ENCODE measurements around the gene ADK. TPM values are rescaled to one million over a fixed set of nuclear protein-coding genes. Genes with fewer than 3 reads are reported as not detected.
A peak's percentile ranks its signal among the peaks of the same experiment; 100 is the strongest.
"Not testable (repeated sequence)": the region's sequence is repeated elsewhere in the genome, so short reads cannot be mapped to it uniquely, and the experiment has no call there.

ADK gene
- total and polyA plus RNA-seq, 8 donors = 44.8 to 68.6 (median 57.5) TPM

DNA sequence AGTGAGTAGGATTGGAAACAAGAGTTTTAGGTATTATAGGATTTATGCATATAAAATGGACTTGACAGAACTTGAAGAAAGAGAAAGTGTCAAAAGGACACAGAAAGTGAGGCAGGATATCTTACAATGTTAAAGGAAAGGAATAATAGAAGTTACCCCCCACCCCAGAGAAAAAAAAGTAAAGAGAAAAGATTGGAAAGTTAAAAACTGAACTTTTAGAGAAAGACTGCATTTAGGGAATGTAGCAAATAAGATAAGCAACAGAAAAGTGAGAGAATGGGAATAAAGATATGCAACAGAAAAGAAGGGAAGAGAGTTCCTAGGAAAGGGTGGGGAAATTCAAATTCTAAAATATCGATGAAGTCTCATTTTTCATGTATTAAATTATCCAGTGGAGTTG lies 424.9 kb downstream of the ADK start:
- intact Hi-C loops (cut with DNase I) = no loop called here
- DNase-seq (no peak), ATAC-seq (no peak)
- H3K36me3 ChIP-seq = no peaks in the 10 kb centered on the region
- H3K27me3 ChIP-seq = no peaks in the 10 kb centered on the region
- H3K27ac ChIP-seq = no peak overlapping the region
- H3K9me3 ChIP-seq = peaks cover 0 to 2% of the 10 kb centered on the region in 2 donors
- TF ChIP-seq, protein P1, sequence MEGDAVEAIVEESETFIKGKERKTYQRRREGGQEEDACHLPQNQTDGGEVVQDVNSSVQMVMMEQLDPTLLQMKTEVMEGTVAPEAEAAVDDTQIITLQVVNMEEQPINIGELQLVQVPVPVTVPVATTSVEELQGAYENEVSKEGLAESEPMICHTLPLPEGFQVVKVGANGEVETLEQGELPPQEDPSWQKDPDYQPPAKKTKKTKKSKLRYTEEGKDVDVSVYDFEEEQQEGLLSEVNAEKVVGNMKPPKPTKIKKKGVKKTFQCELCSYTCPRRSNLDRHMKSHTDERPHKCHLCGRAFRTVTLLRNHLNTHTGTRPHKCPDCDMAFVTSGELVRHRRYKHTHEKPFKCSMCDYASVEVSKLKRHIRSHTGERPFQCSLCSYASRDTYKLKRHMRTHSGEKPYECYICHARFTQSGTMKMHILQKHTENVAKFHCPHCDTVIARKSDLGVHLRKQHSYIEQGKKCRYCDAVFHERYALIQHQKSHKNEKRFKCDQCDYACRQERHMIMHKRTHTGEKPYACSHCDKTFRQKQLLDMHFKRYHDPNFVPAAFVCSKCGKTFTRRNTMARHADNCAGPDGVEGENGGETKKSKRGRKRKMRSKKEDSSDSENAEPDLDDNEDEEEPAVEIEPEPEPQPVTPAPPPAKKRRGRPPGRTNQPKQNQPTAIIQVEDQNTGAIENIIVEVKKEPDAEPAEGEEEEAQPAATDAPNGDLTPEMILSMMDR (IDR thresholded peaks at IDR 0.05) = no peak
- no peaks in the 10 kb centered on the region for H3K4me1 ChIP-seq
- no peak overlapping the region for H3K4me3 ChIP-seq

- TF ChIP-seq, protein P1 (IDR thresholded peaks at IDR 0.05) = no peak
- Histone ChIP-seq H3K27me3 (no peaks in the 10 kb centered on the region), H3K27ac (no peak overlapping the region), H3K4me3 (no peak overlapping the region), H3K9me3 (peaks cover 0 to 2% of the 10 kb centered on the region in 2 donors), H3K4me1 (no peaks in the 10 kb centered on the region), H3K36me3 (no peaks in the 10 kb centered on the region)
- ATAC-seq (no peak), DNase-seq (no peak)
- intact Hi-C loops (cut with DNase I) = no loop called here
Measured at GRCh38 chr10:74576586-74576985, 425.6 kb downstream of the ADK start.

DNA sequence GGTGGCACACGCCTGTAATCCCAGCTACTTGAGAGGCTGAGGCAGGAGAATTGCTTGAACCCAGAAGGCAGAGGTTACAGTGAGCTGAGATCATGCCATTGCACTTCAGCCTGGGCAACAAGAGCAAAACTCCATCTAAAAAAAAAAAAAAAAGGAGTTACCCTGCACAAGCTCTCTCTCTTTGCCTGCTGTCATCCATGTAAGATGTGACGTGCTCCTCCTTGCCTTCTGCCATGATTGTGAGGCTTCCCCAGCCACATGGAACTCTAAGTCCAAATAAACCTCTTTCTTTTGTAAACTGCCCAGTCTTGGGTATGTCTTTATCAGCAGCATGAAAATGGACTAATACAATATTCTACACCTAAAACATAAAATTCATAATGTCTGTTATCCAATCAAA lies 429.4 kb downstream of the ADK start:
- H3K9me3 ChIP-seq; DNase-seq; ATAC-seq; H3K36me3 ChIP-seq; H3K27me3 ChIP-seq; H3K4me3 ChIP-seq; H3K27ac ChIP-seq; H3K4me1 ChIP-seq; intact Hi-C loops (cut with DNase I): not testable (repeated sequence)

DNA sequence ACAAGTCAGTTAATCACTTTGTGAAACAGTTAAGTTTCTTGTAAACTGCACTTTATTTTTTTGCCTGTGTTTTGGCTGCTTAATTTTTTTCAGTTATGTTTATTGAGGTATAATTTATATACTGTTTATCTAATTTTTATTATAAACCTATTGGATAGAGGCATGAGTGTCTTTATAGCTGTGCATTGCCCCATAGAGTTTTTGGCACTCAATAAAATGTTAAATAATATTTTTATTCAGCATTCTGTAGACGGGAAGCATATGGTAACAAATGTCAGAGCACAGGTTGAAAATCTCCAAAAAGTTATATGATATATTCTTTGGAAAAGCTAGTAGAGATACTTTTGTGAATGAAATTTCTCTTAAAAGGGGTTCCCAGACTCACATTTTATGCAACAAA lies 431.5 kb downstream of the ADK start:
- Histone ChIP-seq H3K4me3 (no peak overlapping the region), H3K9me3 (no peaks in the 10 kb centered on the region), H3K27me3 (no peaks in the 10 kb centered on the region), H3K4me1 (peaks cover 8 to 14% of the 10 kb centered on the region in 2 donors), H3K27ac (no peak overlapping the region), H3K36me3 (no peaks in the 10 kb centered on the region)
- TF ChIP-seq, protein P1 (IDR thresholded peaks at IDR 0.05) = no peak
- intact Hi-C loops (cut with DNase I) = no loop called here
- ATAC-seq = no peak
- DNase-seq = no peak

DNA sequence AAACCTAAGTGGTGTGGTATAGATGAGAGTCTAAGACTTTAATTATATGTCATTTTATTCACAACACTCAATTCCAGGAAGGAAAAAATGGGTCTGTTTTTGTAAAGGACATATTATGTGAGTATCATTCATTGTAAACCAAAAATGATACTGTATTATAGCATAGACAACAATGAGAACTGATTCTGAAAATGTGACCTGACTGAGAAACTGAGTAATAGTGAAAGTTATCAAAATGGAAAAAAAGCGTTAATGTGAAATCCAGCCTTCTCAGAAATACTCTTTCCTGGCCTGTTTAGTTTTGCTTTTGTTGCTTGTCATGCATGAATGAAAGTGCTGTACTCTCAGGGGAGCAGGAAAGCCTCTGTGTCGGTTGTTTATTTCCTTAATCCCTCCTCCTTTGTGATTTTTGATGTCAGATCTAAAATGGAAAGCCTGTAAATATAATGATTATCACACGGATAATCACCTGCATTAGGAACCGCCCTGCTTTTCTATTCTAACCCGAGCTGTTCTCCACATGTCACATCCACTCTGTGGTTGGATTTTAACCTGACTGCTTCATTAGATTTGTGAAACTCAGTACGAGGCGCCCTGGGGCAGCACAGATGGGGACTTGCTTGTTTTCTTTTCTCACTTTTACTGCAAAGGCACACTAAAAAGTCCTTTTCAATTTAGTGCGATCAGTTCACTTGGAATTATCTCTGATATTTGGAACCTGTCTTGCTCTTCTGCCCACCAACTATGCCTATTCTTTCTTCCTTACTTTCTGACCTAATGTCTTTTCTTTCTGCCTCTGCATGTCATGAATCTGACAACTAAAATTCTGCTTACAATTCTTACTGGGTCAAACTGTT lies 434.4 kb downstream of the ADK start:
- intact Hi-C loops (cut with DNase I) = no loop called here
- TF ChIP-seq, protein P1 (IDR thresholded peaks at IDR 0.05) = no peak
- DNase-seq = no peak
- Histone ChIP-seq H3K27ac (peak overlapping the region; percentile 50 to 55), H3K4me1 (peaks cover 15 to 34% of the 10 kb centered on the region in 2 donors), H3K4me3 (no peak overlapping the region), H3K9me3 (no peaks in the 10 kb centered on the region), H3K36me3 (no peaks in the 10 kb centered on the region), H3K27me3 (no peaks in the 10 kb centered on the region)
- ATAC-seq = no peak
